ENCODE data around the gene OTUD5. TPM values are rescaled to one million over a fixed set of nuclear protein-coding genes. Genes with fewer than 3 reads are reported as not detected.

Gene OTUD5
- total and polyA plus RNA-seq, 12 donors, result 39.4 to 79.5 (median 53.8) TPM

GRCh38 chrX:49001521-49002090 is 44.2 kb upstream of the OTUD5 start:
- intact Hi-C loops (cut with DNase I), result no loop called here
- peak in 6 of 7 donors; percentile 21 to 58 (median 36) for DNase-seq
- Histone ChIP-seq H3K36me3 (replicated peaks in 1 of 2) (peaks cover 0 to 12% of the 10 kb centered on the region in 2 donors), H3K4me3 (peak overlapping the region in 3 of 4 donors; percentile 49 to 69 (median 63)), H3K4me1 (replicated peaks in 1 of 2) (no peaks in the 10 kb centered on the region), H3K27me3 (no peaks in the 10 kb centered on the region), H3K27ac (peak overlapping the region; percentile 55 to 95 (median 82)), H3K9me3 (replicated peaks in 1 of 3) (no peaks in the 10 kb centered on the region)
- TF ChIP-seq CTCF (IDR thresholded peaks at IDR 0.05) (no peak), POLR2A (IDR thresholded peaks at IDR 0.05) (no peak)
- 2 to 54% (median 25%) methylated on average over 4 to 17 of the region's 17 CpGs for WGBS, 4 donors

- Histone ChIP-seq H3K4me1 (replicated peaks in 1 of 2) (no peaks in the 10 kb centered on the region), H3K27ac (no peak overlapping the region), H3K36me3 (replicated peaks in 1 of 2) (peaks cover 0 to 12% of the 10 kb centered on the region in 2 donors), H3K4me3 (no peak overlapping the region), H3K27me3 (no peaks in the 10 kb centered on the region), H3K9me3 (replicated peaks in 1 of 3) (no peaks in the 10 kb centered on the region)
- intact Hi-C loops (cut with DNase I), result no loop called here
- WGBS, 4 donors, result 69 to 90% (median 77%) methylated on average over 4 of the region's 4 CpGs
- TF ChIP-seq POLR2A (IDR thresholded peaks at IDR 0.05) (no peak), CTCF (IDR thresholded peaks at IDR 0.05) (no peak)
- peak in 1 of 7 donors; percentile 7 for DNase-seq
These were observed 43.2 kb upstream of the OTUD5 start for GRCh38 chrX:49000636-49001035.

DNA sequence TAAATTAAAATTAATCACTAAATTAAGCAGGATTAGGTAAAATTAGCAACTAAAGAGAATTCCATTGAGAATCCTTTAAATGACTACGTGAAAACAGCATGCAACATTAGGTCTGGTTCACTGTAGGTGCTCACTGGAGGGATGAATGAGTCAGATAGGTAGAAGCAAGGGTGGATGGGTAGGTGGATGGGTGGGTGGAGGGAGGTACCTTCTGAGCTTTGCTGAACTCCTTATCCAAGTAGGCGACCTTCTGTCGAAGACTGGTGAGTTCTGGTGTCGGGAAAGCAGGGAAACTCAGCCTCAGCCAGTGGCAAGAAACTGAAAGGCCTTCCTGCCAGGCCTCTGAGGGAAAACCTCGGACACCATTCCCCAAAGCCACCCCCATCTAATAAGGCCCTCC is 41.6 kb upstream of the OTUD5 start:
- intact Hi-C loops (cut with DNase I), result no loop called here
- Histone ChIP-seq H3K4me1 (replicated peaks in 1 of 2) (no peaks in the 10 kb centered on the region), H3K27me3 (no peaks in the 10 kb centered on the region), H3K9me3 (replicated peaks in 1 of 3) (no peaks in the 10 kb centered on the region), H3K4me3 (no peak overlapping the region), H3K36me3 (replicated peaks in 1 of 2) (peaks cover 0 to 19% of the 10 kb centered on the region in 2 donors), H3K27ac (no peak overlapping the region)
- no peak for DNase-seq
- TF ChIP-seq POLR2A (IDR thresholded peaks at IDR 0.05) (no peak), CTCF (IDR thresholded peaks at IDR 0.05) (no peak)
- WGBS, 4 donors, result 73 to 94% (median 86%) methylated on average over 5 of the region's 5 CpGs

GRCh38 chrX:48998391-48998790 is 41.0 kb upstream of the OTUD5 start:
- TF ChIP-seq POLR2A (IDR thresholded peaks at IDR 0.05) (no peak), CTCF (IDR thresholded peaks at IDR 0.05) (no peak)
- intact Hi-C loops (cut with DNase I), result no loop called here

More at GRCh38 chrX:48998391-48998790, 41.0 kb upstream of the OTUD5 start:
- 81 to 89% (median 84%) methylated on average over 2 to 4 of the region's 4 CpGs for WGBS, 4 donors
- Histone ChIP-seq H3K36me3 (replicated peaks in 1 of 2) (peaks cover 0 to 23% of the 10 kb centered on the region in 2 donors), H3K27ac (no peak overlapping the region), H3K4me1 (replicated peaks in 1 of 2) (no peaks in the 10 kb centered on the region), H3K27me3 (no peaks in the 10 kb centered on the region), H3K4me3 (no peak overlapping the region), H3K9me3 (replicated peaks in 1 of 3) (no peaks in the 10 kb centered on the region)
- DNase-seq, result no peak

Data from adrenal gland (tissue), 12 donors.